Nephron (organoid): Measurements from ENCODE around the gene WNT9A.

ENCODE experiments used
- H3K27ac Mint-ChIP-seq, 3 experiments: 2 replicates each; pipeline ENCODE4 v1.8.0; 2020; ENCODE audit warnings: mixed read lengths in 3 of 3, mild to moderate bottlenecking in 2 of 3, moderate library complexity in 1 of 3
- H3K27me3 Mint-ChIP-seq: 2 replicates; pipeline ENCODE4 v1.8.0; 2021; ENCODE audit warnings: low read depth, mild to moderate bottlenecking, moderate library complexity, mixed read lengths
- H3K36me3 Mint-ChIP-seq: 2 replicates; pipeline ENCODE4 v1.8.0; 2020; ENCODE audit warnings: low read depth, mixed read lengths
- H3K4me1 Mint-ChIP-seq: 2 replicates; pipeline ENCODE4 v1.8.0; 2020; ENCODE audit warnings: mixed read lengths
- H3K4me3 Mint-ChIP-seq, 3 experiments: 2 replicates each; pipeline ENCODE4 v1.8.0; 2020; ENCODE audit warnings: mild to moderate bottlenecking in 3 of 3, mixed read lengths in 3 of 3, moderate library complexity in 2 of 3
- H3K9me3 Mint-ChIP-seq: 2 replicates; pipeline ENCODE4 v1.8.0; 2020; ENCODE audit warnings: mixed read lengths
- CTCF ChIP-seq, 3 experiments: fragments of 200-600 bp; sonication (generic); IDR thresholded peaks; one replicate each; pipeline ENCODE4 v1.5.0; 2021; ENCODE audit warnings: antibody characterized with exemption in 3 of 3; ENCODE audit not compliant: unreplicated experiment in 3 of 3

The WNT9A gene

GRCh38 chr1:227895828-227896685 lies 51.7 kb downstream of the WNT9A start:
- peak overlapping the region in 1 of 3 experiments; percentile 21 for H3K27ac Mint-ChIP-seq

GRCh38 chr1:227894831-227895451 lies 52.8 kb downstream of the WNT9A start:
- Mint-ChIP-seq H3K9me3 (no peaks in the 10 kb centered on the region), H3K27me3 (peaks cover 13% of the 10 kb centered on the region), H3K36me3 (no peaks in the 10 kb centered on the region), H3K4me1 (peaks cover 33% of the 10 kb centered on the region), H3K4me3 (no peak overlapping the region), H3K27ac (peak overlapping the region in 2 of 3 experiments; percentile 15 to 54)
- no peak for TF ChIP-seq CTCF (IDR thresholded peaks at IDR 0.05; ENCODE audit: unreplicated experiment in 3 of 3)

More at GRCh38 chr1:227895828-227896685, 51.7 kb downstream of the WNT9A start:
- peaks cover 31% of the 10 kb centered on the region for H3K4me1 Mint-ChIP-seq
- no peaks in the 10 kb centered on the region for H3K9me3 Mint-ChIP-seq
- no peak for TF ChIP-seq CTCF (IDR thresholded peaks at IDR 0.05; ENCODE audit: unreplicated experiment in 3 of 3)
- H3K36me3 Mint-ChIP-seq = no peaks in the 10 kb centered on the region
- peaks cover 13% of the 10 kb centered on the region for H3K27me3 Mint-ChIP-seq
- no peak overlapping the region for H3K4me3 Mint-ChIP-seq

GRCh38 chr1:227893949-227894721 lies 53.6 kb downstream of the WNT9A start:
- peak overlapping the region in 2 of 3 experiments; percentile 13 to 26 for H3K27ac Mint-ChIP-seq
- no peak for TF ChIP-seq CTCF (IDR thresholded peaks at IDR 0.05; ENCODE audit: unreplicated experiment in 3 of 3)
- no peaks in the 10 kb centered on the region for H3K9me3 Mint-ChIP-seq
- peaks cover 16% of the 10 kb centered on the region for H3K27me3 Mint-ChIP-seq
- H3K36me3 Mint-ChIP-seq = no peaks in the 10 kb centered on the region
- no peak overlapping the region for H3K4me3 Mint-ChIP-seq
- peaks cover 34% of the 10 kb centered on the region for H3K4me1 Mint-ChIP-seq

- H3K27me3 Mint-ChIP-seq = peaks cover 14% of the 10 kb centered on the region
- H3K4me3 Mint-ChIP-seq = no peak overlapping the region
- H3K4me1 Mint-ChIP-seq = peaks cover 34% of the 10 kb centered on the region
- peak overlapping the region in 2 of 3 experiments; percentile 13 to 56 for H3K27ac Mint-ChIP-seq
- no peaks in the 10 kb centered on the region for H3K36me3 Mint-ChIP-seq
- no peaks in the 10 kb centered on the region for H3K9me3 Mint-ChIP-seq
- no peak for TF ChIP-seq CTCF (IDR thresholded peaks at IDR 0.05; ENCODE audit: unreplicated experiment in 3 of 3)
These were observed 54.3 kb downstream of the WNT9A start for GRCh38 chr1:227893300-227893948.

GRCh38 chr1:227892489-227893299 lies 55.0 kb downstream of the WNT9A start:
- peaks cover 36% of the 10 kb centered on the region for H3K4me1 Mint-ChIP-seq
- peak overlapping the region; percentile 42 to 80 (median 56) for H3K27ac Mint-ChIP-seq
- H3K27me3 Mint-ChIP-seq = peaks cover 11% of the 10 kb centered on the region
- no peak overlapping the region for H3K4me3 Mint-ChIP-seq
- no peaks in the 10 kb centered on the region for H3K36me3 Mint-ChIP-seq
- no peak for TF ChIP-seq CTCF (IDR thresholded peaks at IDR 0.05; ENCODE audit: unreplicated experiment in 3 of 3)
- no peaks in the 10 kb centered on the region for H3K9me3 Mint-ChIP-seq
